ENCODE results near the gene MAGI2.
"Not testable (repeated sequence)": the region's sequence is repeated elsewhere in the genome, so short reads cannot be mapped to it uniquely, and the experiment has no call there.

Gene MAGI2

DNA sequence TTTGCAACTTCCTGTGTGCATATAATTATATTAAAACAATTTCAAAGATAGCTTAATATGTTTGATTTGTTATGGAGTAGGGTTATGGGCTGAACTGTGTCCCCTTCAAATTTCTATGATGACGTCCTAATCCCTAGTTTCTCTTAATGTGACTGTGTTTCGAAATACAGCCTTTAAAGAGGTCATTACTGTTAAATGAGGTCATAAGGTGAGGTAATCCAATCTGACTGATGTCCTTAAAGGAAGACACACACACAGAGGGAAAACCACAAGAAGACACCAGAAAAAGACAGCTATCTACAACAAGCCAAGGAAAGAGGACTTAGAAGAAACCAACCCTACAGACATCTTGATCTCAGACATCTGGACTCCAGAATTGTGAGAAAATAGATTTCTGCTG is 407.4 kb downstream of the MAGI2 start:
- DNase-seq (ENCODE audit: low read depth) = no peak
- no peak overlapping the region for H3K4me3 ChIP-seq (ENCODE audit: low read length)
- TF ChIP-seq, protein P1, sequence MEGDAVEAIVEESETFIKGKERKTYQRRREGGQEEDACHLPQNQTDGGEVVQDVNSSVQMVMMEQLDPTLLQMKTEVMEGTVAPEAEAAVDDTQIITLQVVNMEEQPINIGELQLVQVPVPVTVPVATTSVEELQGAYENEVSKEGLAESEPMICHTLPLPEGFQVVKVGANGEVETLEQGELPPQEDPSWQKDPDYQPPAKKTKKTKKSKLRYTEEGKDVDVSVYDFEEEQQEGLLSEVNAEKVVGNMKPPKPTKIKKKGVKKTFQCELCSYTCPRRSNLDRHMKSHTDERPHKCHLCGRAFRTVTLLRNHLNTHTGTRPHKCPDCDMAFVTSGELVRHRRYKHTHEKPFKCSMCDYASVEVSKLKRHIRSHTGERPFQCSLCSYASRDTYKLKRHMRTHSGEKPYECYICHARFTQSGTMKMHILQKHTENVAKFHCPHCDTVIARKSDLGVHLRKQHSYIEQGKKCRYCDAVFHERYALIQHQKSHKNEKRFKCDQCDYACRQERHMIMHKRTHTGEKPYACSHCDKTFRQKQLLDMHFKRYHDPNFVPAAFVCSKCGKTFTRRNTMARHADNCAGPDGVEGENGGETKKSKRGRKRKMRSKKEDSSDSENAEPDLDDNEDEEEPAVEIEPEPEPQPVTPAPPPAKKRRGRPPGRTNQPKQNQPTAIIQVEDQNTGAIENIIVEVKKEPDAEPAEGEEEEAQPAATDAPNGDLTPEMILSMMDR (conservative IDR thresholded peaks at IDR 0.05; ENCODE audit: low read length) = no peak

DNA sequence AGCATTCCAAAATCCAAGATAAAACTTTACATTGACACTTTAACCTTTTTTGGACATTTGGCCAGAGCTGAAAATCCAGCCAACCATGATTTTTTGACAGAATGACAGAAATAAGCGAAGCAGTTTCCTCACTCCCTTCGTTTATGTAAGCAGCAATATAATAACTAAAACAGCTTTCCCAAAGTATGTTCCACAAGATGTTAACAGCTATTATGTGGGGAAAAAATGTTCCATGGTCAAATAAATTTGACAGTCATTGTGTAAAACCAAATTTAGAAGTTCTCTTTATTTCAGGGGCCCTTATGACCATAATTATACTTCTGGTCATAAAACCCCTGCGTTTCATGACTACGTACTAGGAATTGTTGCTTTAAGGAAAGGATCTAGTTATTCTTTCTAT is 416.5 kb downstream of the MAGI2 start:
- DNase-seq (ENCODE audit: low read depth) = no peak
- no peak overlapping the region for H3K4me3 ChIP-seq (ENCODE audit: low read length)
- TF ChIP-seq, protein P1 (conservative IDR thresholded peaks at IDR 0.05; ENCODE audit: low read length) = no peak

DNA sequence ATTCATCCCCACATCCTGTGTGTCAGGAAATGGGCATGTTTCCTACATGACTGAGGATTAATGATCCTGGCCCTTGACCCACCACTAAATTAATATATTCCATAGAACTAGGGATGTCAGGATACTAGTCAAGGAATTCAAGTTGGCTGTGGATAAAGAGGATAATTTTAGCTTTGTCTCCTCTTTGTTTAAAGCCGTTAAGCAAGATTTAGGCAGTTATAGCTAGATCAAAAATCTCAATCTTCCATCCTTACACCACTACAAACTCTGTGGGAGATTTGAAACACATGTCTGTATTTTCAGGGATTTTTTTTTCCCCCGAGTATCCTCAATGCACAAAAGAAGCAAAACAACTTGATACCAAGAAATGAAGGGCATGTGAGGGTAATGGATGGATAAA is 417.1 kb downstream of the MAGI2 start:
- TF ChIP-seq, protein P1 (conservative IDR thresholded peaks at IDR 0.05; ENCODE audit: low read length) = no peak
- DNase-seq (ENCODE audit: low read depth) = no peak
- H3K4me3 ChIP-seq (ENCODE audit: low read length) = no peak overlapping the region

DNA sequence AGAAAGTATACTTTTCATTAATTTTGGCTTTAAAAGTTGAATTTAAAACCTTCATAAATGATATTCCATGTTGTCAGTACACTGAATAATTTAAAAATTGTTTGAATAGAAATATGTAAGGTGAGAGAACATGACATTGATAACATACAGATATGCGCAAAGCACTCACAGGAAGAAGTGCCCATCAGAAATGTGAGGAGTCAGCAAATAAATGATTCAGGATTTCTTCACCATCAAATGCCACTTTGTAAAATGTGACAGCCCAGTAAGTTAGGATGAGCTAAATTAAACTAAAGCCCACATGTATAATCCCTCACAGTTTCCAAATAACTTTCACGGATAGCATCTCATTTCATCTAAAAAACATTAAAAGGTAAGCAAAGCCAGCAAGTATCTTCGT is 417.6 kb downstream of the MAGI2 start:
- H3K4me3 ChIP-seq (ENCODE audit: low read length) = no peak overlapping the region
- TF ChIP-seq, protein P1 (conservative IDR thresholded peaks at IDR 0.05; ENCODE audit: low read length) = no peak
- no peak for DNase-seq (ENCODE audit: low read depth)

DNA sequence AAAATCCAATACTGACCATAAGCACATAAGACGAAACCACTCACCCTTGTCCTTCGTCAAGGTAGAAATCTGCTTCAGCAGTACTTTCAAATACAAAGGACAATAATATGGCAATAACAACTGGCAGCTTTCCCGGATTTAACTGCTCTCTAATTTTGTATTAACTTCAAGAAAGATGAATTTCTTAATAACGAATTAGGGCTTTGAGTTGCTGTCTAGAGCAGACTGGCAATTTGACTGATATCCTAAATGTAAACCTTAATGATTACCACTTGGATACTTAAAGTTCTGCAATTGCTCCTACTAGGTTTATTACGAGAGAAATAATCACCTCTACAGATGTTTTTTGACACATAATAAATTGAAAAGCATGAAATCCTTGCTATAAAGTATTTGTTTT is 418.7 kb downstream of the MAGI2 start:
- DNase-seq (ENCODE audit: low read depth) = no peak
- TF ChIP-seq, protein P1 (conservative IDR thresholded peaks at IDR 0.05; ENCODE audit: low read length) = no peak
- no peak overlapping the region for H3K4me3 ChIP-seq (ENCODE audit: low read length)

DNA sequence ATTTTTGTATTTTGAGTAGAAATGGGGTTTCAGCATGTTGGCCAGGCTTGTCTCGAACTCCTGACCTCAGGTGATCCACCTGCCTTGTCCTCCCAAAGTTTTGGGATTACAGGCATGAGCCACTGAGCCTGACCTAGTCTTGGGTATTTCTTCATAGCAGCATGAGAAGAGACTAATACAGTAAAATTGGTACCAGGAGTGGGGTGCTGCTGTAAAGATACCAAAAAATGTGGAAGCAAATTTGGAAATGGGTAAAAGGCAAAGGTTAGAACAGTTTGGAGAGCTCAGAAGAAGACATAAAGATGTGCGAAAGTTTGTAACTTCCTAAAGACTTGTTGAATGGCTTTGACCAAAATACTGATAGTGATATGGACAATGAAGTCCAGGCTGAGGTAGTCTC is 433.8 kb downstream of the MAGI2 start:
- H3K4me3 ChIP-seq (ENCODE audit: low read length); DNase-seq (ENCODE audit: low read depth): not testable (repeated sequence)

DNA sequence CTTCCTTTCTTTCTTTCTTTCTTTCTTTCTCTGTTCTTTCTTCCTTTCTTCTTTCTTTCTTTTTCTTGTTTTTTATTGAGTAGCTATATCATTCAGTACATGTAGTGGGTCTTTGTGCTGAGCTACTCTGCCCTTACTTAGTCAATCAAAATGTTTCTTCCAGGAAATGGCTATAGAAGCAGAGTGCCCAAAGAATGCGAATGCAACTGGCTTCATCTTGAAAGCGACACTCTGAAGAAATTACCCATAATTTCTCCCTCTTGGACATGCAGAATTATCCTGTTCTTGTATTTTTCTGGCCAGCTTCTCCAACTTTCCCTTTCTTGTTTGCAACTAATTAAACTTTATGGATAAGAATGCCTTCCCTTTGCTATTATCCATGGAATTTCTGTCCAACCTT is 441.5 kb downstream of the MAGI2 start:
- TF ChIP-seq, protein P1 (conservative IDR thresholded peaks at IDR 0.05; ENCODE audit: low read length) = no peak
- no peak overlapping the region for H3K4me3 ChIP-seq (ENCODE audit: low read length)
- no peak for DNase-seq (ENCODE audit: low read depth)

DNA sequence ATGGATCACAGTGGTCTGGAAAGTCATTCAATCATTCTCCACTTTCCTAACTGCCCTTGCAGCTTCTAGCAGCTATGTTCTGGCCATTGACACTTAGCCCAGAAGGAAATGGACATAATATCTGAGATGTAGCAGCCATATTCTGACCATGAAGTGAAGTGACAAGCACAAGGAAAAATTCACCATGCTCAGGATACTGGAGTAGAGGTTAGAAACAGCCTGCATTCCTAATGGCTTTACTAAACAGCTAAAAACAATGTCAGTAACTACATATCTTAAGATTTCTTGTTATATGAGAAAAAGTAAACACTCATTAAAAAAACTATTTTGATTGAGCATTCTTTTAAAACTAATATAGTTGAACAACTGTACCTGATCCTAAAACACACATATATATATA is 443.8 kb downstream of the MAGI2 start:
- DNase-seq (ENCODE audit: low read depth) = no peak
- TF ChIP-seq, protein P1 (conservative IDR thresholded peaks at IDR 0.05; ENCODE audit: low read length) = no peak
- H3K4me3 ChIP-seq (ENCODE audit: low read length) = no peak overlapping the region
